Upper lobe of left lung (tissue), 4 donors: ENCODE data around the gene FAM236A.
"Not testable (repeated sequence)": the region's sequence is repeated elsewhere in the genome, so short reads cannot be mapped to it uniquely, and the experiment has no call there.

Experiments
- CTCF ChIP-seq, 6 experiments: fragments of 450-650 bp in 4 of 6; fragments of 200-600 bp in 2 of 6; sonication (generic) in 2 of 6; IDR thresholded peaks; one replicate each; pipeline ENCODE4 v1.5.1; 2016 to 2019; ENCODE audit warnings: antibody characterized with exemption in 6 of 6
- POLR2A ChIP-seq, 4 donors: fragments of 450-650 bp; IDR thresholded peaks; one replicate each; pipeline ENCODE4 v1.5.1; 2016 to 2017; ENCODE audit warnings: antibody characterized with exemption in 4 of 4, mild to moderate bottlenecking in 2 of 4
- POLR2AphosphoS5 ChIP-seq, 2 donors: sonication (generic); formaldehyde crosslinking; IDR thresholded peaks; one replicate each; pipeline ENCODE4 v1.5.1; 2017; ENCODE audit warnings: antibody characterized with exemption in 2 of 2

DNA sequence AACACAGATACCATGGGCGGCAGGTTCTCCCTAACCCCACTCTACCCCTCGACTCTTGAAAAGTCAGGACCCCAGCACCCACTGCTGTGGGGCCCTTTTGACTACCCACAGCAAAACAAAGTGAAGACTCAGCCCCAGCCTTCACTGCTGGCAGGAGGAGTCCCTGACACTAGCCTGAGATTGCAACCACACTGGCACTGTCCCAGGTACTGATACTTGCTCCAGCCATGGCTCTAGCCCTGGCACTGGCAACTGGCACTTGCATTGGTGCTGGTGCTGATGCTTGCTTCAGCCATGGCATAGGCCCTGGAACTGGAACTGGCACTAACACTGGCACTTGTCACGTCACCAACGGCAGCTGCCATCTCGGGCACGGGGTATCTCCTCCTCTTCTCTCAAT lies 4.3 kb downstream of the FAM236A start:
- not testable (repeated sequence) for TF ChIP-seq CTCF, POLR2A, POLR2AphosphoS5 (IDR thresholded peaks at IDR 0.05)
